ENCODE measurements around the gene SEC11A. TPM values are rescaled to one million over a fixed set of nuclear protein-coding genes. Genes with fewer than 3 reads are reported as not detected.

SEC11A gene
- total RNA-seq, 1 donor from 2014 or later: 589 TPM

- Histone ChIP-seq H3K4me3 (no peak overlapping the region), H3K79me2 (ENCODE audit: low read depth) (peaks cover 74% of the 10 kb centered on the region), H3K9ac (no peak overlapping the region), H3K4me2 (no peak overlapping the region), H3K4me1 (no peaks in the 10 kb centered on the region), H2AFZ (replicated peaks) (no peak overlapping the region), H3K27ac (no peak overlapping the region), H3K9me3 (ENCODE audit: low read depth) (no peaks in the 10 kb centered on the region), H3K27me3 (no peaks in the 10 kb centered on the region), H3F3A (ENCODE audit: low read depth) (no peaks in the 10 kb centered on the region), H4K20me1 (ENCODE audit: low read depth) (peaks cover 45% of the 10 kb centered on the region), H3K36me3 (no peaks in the 10 kb centered on the region)
- DNase-seq (ENCODE audit: low spot score): no peak
- Mint-ChIP-seq H3K27ac (no peak overlapping the region), H3K4me1 (no peaks in the 10 kb centered on the region), H3K4me3 (no peak overlapping the region), H3K36me3 (peaks cover 10% of the 10 kb centered on the region), H3K9me3 (no peaks in the 10 kb centered on the region), H3K27me3 (ENCODE audit: insufficient read depth, low read depth) (peaks cover 4% of the 10 kb centered on the region)
- TF ChIP-seq EZH2 (IDR thresholded peaks at IDR 0.05): no peak
- TF ChIP-seq EZH2phosphoT487 (IDR thresholded peaks at IDR 0.05): no peak
- TF ChIP-seq CTCF (IDR thresholded peaks at IDR 0.05): no peak
Observed at GRCh38 chr15:84764585-84764984, 48.6 kb upstream of the SEC11A start.

- Mint-ChIP-seq H3K36me3 (peaks cover 11% of the 10 kb centered on the region), H3K27ac (no peak overlapping the region), H3K9me3 (no peaks in the 10 kb centered on the region), H3K4me3 (no peak overlapping the region), H3K4me1 (peaks cover 3% of the 10 kb centered on the region), H3K27me3 (ENCODE audit: insufficient read depth, low read depth) (peaks cover 4% of the 10 kb centered on the region)
- H4K20me1 ChIP-seq (ENCODE audit: low read depth): peaks cover 59% of the 10 kb centered on the region
- H3K27ac ChIP-seq: no peak overlapping the region
- H3F3A ChIP-seq (ENCODE audit: low read depth): no peaks in the 10 kb centered on the region
- no peak overlapping the region for H3K4me2 ChIP-seq
- H3K36me3 ChIP-seq: no peaks in the 10 kb centered on the region
- H3K4me3 ChIP-seq: no peak overlapping the region
- no peak overlapping the region for H2AFZ ChIP-seq (replicated peaks)
- no peaks in the 10 kb centered on the region for H3K27me3 ChIP-seq
- H3K79me2 ChIP-seq (ENCODE audit: low read depth): peaks cover 76% of the 10 kb centered on the region
- no peak for DNase-seq (ENCODE audit: low spot score)
- no peaks in the 10 kb centered on the region for H3K9me3 ChIP-seq (ENCODE audit: low read depth)
- TF ChIP-seq EZH2phosphoT487 (IDR thresholded peaks at IDR 0.05) (no peak), EZH2 (IDR thresholded peaks at IDR 0.05) (no peak), CTCF (IDR thresholded peaks at IDR 0.05) (no peak)
- H3K4me1 ChIP-seq: peaks cover 5% of the 10 kb centered on the region
- H3K9ac ChIP-seq: no peak overlapping the region
Observed at GRCh38 chr15:84762840-84763572, 47.1 kb upstream of the SEC11A start.

- no peaks in the 10 kb centered on the region for H3K9me3 ChIP-seq (ENCODE audit: low read depth)
- H3K4me2 ChIP-seq: no peak overlapping the region
- H3K4me3 ChIP-seq: no peak overlapping the region
- Mint-ChIP-seq H3K36me3 (peaks cover 6% of the 10 kb centered on the region), H3K27ac (no peak overlapping the region), H3K9me3 (no peaks in the 10 kb centered on the region), H3K4me3 (no peak overlapping the region), H3K4me1 (peaks cover 3% of the 10 kb centered on the region), H3K27me3 (ENCODE audit: insufficient read depth, low read depth) (peaks cover 4% of the 10 kb centered on the region)
- H3K9ac ChIP-seq: no peak overlapping the region
- DNase-seq (ENCODE audit: low spot score): no peak
- no peaks in the 10 kb centered on the region for H3K27me3 ChIP-seq
- H3K4me1 ChIP-seq: peaks cover 5% of the 10 kb centered on the region
- no peaks in the 10 kb centered on the region for H3F3A ChIP-seq (ENCODE audit: low read depth)
- peaks cover 90% of the 10 kb centered on the region for H3K79me2 ChIP-seq (ENCODE audit: low read depth)
- no peak overlapping the region for H3K27ac ChIP-seq
- H4K20me1 ChIP-seq (ENCODE audit: low read depth): peaks cover 61% of the 10 kb centered on the region
- no peak for TF ChIP-seq EZH2phosphoT487 (IDR thresholded peaks at IDR 0.05)
- TF ChIP-seq EZH2 (IDR thresholded peaks at IDR 0.05): no peak
- TF ChIP-seq CTCF (IDR thresholded peaks at IDR 0.05): no peak
- H2AFZ ChIP-seq (replicated peaks): no peak overlapping the region
- no peaks in the 10 kb centered on the region for H3K36me3 ChIP-seq
Observed at GRCh38 chr15:84761607-84762131, 45.7 kb upstream of the SEC11A start.

Measured in neural progenitor cell (in vitro differentiated cells).